Small intestine (tissue), 7 donors: ENCODE results near the gene TIMM44. TPM values are rescaled to one million over a fixed set of nuclear protein-coding genes. Genes with fewer than 3 reads are reported as not detected.
"Not testable (repeated sequence)": the region's sequence is repeated elsewhere in the genome, so short reads cannot be mapped to it uniquely, and the experiment has no call there.

Source experiments
- DNase-seq, 2 donors: peaks; one replicate each; pipeline versions ENCODE4 v3.0.0 to v3.0.0-alpha.2; 2013
- FAIRE-seq: peaks from 2 replicates; lab custom pipeline; 2012; peaks lifted over from hg19 to GRCh38; lab: Jason Lieb, UNC
- H3K27ac ChIP-seq, 3 donors: one replicate each; pipeline ENCODE4 v1.5.1; 2013; ENCODE audit warnings: low read length in 2 of 3, mild to moderate bottlenecking in 2 of 3, control low read depth in 1 of 3, inconsistent platforms in 1 of 3, low read depth in 1 of 3, moderate library complexity in 1 of 3
- H3K27me3 ChIP-seq, 3 donors: one replicate each; pipeline ENCODE4 v1.6.1; 2013; ENCODE audit warnings: low read length in 3 of 3, inconsistent platforms in 1 of 3; ENCODE audit not compliant: control insufficient read depth in 3 of 3, insufficient read depth in 3 of 3
- H3K36me3 ChIP-seq, 3 donors: one replicate each; pipeline ENCODE4 v1.6.1; 2013; ENCODE audit warnings: low read length in 3 of 3, inconsistent platforms in 1 of 3, low read depth in 1 of 3, mild to moderate bottlenecking in 1 of 3, moderate library complexity in 1 of 3; ENCODE audit not compliant: control insufficient read depth in 3 of 3, insufficient read depth in 2 of 3
- H3K4me1 ChIP-seq, 3 donors: one replicate each; pipeline ENCODE4 v1.6.1; 2013; ENCODE audit warnings: low read length in 2 of 3, inconsistent platforms in 1 of 3, low read depth in 1 of 3, mild to moderate bottlenecking in 1 of 3, moderate library complexity in 1 of 3; ENCODE audit not compliant: control insufficient read depth in 3 of 3, insufficient read depth in 2 of 3
- H3K4me3 ChIP-seq, 3 donors: one replicate each; pipeline ENCODE4 v1.5.1; 2013; ENCODE audit warnings: low read length in 3 of 3, control low read depth in 1 of 3, inconsistent platforms in 1 of 3, low read depth in 1 of 3, mild to moderate bottlenecking in 1 of 3, moderate library complexity in 1 of 3
- H3K9me3 ChIP-seq, 2 donors: one replicate each; pipeline ENCODE4 v1.6.1; 2013; ENCODE audit warnings: low read depth in 1 of 2, low read length in 1 of 2; ENCODE audit not compliant: control insufficient read depth in 2 of 2, insufficient read depth in 1 of 2
- WGBS, 3 donors: extraction: QIAGEN DNeasy Blood & Tissue Kit; methylation state at CpG; one replicate each; pipeline ENCODE4 v1.1.7; 2013; 5-methylcytosine and 5-hydroxymethylcytosine counted together
- polyA plus RNA-seq, 4 donors: library from polyadenylated mRNA; stranded (reverse) in 3 of 4; unstranded in 1 of 4; fragments of 200-250 nt in 3 of 4; fragments of 120-200 nt in 1 of 4; gene quantifications; one replicate each; pipeline versions ENCODE4 v1.2.1 to v1.2.3, GENCODE V29; 2013
- donor health status: healthy with polysubstance abuse.
- donor health status: control.
- donor health status: control.
- donor health status: Bipolar disorder and iron deficiency.
- donor health status: healthy.

Gene TIMM44
- polyA plus RNA-seq, 4 donors = 40.2 to 81.4 (median 68.9) TPM

DNA sequence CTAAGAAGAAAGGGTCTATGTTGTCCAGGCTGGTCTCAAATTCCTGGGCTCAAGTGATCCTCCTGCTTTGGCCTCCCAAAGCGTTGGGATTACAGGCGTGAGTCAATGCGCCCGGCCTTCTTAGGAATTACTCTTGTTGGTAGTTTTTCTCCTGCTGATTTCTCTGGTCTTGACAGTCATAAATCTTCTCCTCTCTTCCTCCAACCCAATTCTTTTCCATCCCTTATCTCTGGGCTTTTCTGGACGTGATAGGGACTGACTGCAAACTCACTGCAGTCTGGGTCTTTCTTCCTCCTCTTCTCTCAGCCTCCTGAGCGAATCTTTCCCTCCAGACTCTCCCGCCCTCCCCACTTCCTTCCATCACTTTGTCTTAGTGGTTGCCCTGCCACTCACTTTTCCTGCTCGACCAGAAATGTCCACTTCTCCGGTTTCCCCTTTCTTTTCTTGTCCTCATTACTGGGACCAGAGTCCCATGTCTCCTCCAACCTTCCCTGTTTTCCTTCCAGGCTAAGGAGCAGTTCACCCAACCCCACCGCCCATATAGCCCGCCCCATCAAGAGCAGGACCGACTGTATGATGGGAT lies 21.9 kb upstream of the TIMM44 start:
- Histone ChIP-seq H3K27ac (no peak overlapping the region), H3K9me3 (no peaks in the 10 kb centered on the region), H3K27me3 (no peaks in the 10 kb centered on the region), H3K4me1 (peaks cover 0 to 4% (median 0%) of the 10 kb centered on the region in 3 donors), H3K4me3 (no peak overlapping the region), H3K36me3 (peaks cover 11 to 78% (median 28%) of the 10 kb centered on the region in 3 donors)
- WGBS, 3 donors = 87 to 93% (median 91%) methylated on average over 12 of the region's 12 CpGs
- FAIRE-seq = no peak
- no peak for DNase-seq

DNA sequence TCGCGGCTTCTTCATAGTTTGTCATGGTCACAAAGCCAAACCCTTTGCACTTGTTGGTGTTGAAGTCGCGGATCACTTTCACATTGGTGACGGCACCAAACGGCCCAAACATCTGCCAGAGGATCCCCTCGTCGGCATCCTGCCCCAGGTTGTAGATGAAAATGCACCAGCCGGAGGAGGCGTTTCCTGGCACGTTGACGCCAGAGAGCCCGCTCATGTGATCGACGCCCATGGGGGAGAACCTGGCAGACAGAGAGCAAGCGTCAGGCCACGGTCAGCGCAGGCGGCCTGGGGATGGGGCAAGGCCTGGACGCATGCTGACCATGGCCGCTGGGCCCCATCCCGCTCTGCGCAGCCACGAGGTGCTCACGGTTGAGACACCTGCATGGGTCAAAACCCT lies 20.1 kb upstream of the TIMM44 start:
- FAIRE-seq (no peak), DNase-seq (no peak)
- H3K27me3 ChIP-seq = no peaks in the 10 kb centered on the region
- H3K36me3 ChIP-seq = peaks cover 17 to 72% (median 22%) of the 10 kb centered on the region in 3 donors
- H3K9me3 ChIP-seq = no peaks in the 10 kb centered on the region
- peaks cover 0 to 4% (median 0%) of the 10 kb centered on the region in 3 donors for H3K4me1 ChIP-seq
- no peak overlapping the region for H3K27ac ChIP-seq
- 95 to 97% (median 95%) methylated on average over 25 of the region's 25 CpGs for WGBS, 3 donors
- no peak overlapping the region for H3K4me3 ChIP-seq

DNA sequence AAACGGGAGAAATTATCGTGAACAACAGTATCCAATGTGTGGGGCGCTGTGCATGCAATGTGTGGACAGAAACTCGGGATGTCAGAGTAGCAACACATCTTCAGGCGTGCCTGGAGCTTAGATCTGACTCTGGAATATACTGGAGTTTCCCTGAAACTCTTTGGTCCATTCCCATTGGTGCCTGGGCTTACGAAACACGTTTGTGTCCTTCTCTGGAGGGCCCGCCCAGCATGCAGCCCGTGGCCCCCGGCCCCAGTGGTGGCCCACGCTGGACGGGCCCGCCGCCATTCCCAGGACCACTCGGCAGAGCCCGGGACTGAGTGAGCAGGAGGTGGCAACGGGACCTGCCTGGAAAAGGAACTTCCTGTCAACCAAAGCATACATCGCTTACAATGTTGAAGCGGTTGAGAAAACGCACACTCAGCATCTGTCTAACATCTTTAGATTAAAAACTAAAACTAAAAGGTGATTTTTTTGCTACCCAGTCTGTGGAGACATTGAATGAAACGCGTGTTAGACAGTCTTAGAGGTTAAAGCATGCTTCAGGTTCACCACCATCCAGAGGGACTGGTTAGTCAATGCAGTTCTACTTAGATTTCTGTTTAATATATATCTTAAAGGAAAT lies 19.3 kb upstream of the TIMM44 start:
- H3K27ac ChIP-seq = no peak overlapping the region
- WGBS, 3 donors = 86 to 90% (median 87%) methylated on average over 22 of the region's 22 CpGs
- H3K4me1 ChIP-seq = peaks cover 0 to 4% (median 0%) of the 10 kb centered on the region in 3 donors
- no peaks in the 10 kb centered on the region for H3K27me3 ChIP-seq
- no peaks in the 10 kb centered on the region for H3K9me3 ChIP-seq
- peaks cover 21 to 71% (median 22%) of the 10 kb centered on the region in 3 donors for H3K36me3 ChIP-seq
- FAIRE-seq (no peak), DNase-seq (peak in 1 of 2 donors; percentile 27)
- no peak overlapping the region for H3K4me3 ChIP-seq

DNA sequence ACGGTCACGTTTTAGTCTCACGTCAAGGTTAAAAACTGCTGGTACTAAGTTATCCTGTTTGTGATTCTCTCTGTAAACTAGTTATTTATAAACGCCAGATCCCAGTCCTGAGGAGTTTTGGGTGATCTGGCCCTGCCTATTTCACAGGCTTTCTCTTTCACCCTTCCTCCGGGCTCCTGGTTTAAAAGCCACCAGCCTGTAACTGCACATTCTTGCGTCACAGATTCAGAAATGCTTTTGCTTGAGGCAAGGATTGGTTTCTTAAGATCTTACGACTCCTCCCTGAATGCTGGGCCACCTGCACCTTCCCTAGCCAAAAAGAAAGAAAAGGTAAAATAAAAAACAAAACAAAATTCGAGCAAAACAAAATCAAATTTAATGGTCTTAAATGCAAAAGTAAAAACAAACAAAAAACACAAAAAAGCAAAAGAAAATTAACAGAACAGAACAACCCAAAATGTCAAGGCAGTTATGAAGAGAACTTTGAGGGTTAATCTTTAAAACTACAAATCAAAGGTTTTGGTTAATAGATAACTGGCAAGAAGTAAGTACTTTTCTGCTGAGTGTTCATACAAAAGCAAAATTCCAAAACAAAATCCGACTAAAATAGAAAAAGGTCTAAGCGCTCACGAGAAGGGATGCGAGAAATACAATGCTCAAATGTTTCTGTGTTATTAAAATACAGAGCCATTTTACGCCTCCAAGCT lies 18.6 kb upstream of the TIMM44 start:
- 82 to 83% (median 83%) methylated on average over 13 of the region's 13 CpGs for WGBS, 3 donors
- DNase-seq (peak in 1 of 2 donors; percentile 33), FAIRE-seq (peak; percentile 26)
- no peak overlapping the region for H3K27ac ChIP-seq
- peaks cover 0 to 4% (median 0%) of the 10 kb centered on the region in 3 donors for H3K4me1 ChIP-seq
- no peak overlapping the region for H3K4me3 ChIP-seq
- no peaks in the 10 kb centered on the region for H3K9me3 ChIP-seq
- peaks cover 18 to 70% (median 19%) of the 10 kb centered on the region in 3 donors for H3K36me3 ChIP-seq
- H3K27me3 ChIP-seq = no peaks in the 10 kb centered on the region

DNA sequence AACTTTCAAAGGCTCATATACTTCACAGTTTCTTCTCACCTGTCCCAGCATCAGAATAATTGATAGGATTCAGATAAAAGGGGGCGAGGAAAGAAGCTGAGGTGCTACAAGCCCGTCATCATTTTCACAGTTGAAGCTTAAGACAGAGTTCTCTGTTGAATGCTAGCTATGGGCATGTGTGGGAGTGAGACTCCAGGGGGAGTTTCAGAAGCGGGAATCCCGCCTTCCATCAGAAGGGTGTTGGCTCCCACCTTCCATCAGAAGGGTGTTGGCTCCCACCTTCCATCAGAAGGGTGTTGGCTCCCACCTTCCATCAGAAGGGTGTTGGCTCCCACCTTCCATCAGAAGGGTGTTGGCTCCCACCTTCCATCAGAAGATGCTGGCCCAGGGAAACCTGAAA lies 17.6 kb upstream of the TIMM44 start:
- H3K27me3 ChIP-seq, H3K4me3 ChIP-seq, H3K27ac ChIP-seq, FAIRE-seq, H3K9me3 ChIP-seq, DNase-seq, H3K4me1 ChIP-seq: not testable (repeated sequence)
- peaks cover 10 to 64% (median 16%) of the 10 kb centered on the region in 3 donors for H3K36me3 ChIP-seq
- 91 to 94% (median 94%) methylated on average over 4 of the region's 4 CpGs for WGBS, 3 donors

DNA sequence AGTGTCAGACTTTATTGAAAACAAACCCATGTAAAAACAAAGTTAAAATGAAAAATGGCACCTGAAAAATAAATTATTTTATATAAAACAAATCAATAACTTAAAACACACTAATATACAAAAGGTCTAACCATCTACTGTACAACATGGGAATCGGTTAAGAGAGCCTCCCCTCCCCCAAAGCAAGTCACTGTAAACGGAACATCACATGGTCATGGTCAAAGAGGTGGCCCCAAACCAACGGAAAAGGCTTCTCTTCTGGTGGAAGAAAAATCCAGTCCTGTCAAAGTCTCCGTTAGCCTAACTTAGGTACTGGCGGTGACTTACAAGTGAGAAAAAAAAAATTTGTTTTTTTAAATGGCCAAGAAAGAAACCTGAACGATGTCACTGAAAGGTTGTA lies 15.7 kb upstream of the TIMM44 start:
- DNase-seq (no peak), FAIRE-seq (no peak)
- Histone ChIP-seq H3K27me3 (no peaks in the 10 kb centered on the region), H3K4me1 (peaks cover 0 to 4% (median 0%) of the 10 kb centered on the region in 3 donors), H3K4me3 (no peak overlapping the region), H3K36me3 (peaks cover 4 to 46% (median 10%) of the 10 kb centered on the region in 3 donors), H3K27ac (no peak overlapping the region), H3K9me3 (no peaks in the 10 kb centered on the region)
- WGBS, 3 donors = 62 to 75% (median 65%) methylated on average over 6 of the region's 6 CpGs

DNA sequence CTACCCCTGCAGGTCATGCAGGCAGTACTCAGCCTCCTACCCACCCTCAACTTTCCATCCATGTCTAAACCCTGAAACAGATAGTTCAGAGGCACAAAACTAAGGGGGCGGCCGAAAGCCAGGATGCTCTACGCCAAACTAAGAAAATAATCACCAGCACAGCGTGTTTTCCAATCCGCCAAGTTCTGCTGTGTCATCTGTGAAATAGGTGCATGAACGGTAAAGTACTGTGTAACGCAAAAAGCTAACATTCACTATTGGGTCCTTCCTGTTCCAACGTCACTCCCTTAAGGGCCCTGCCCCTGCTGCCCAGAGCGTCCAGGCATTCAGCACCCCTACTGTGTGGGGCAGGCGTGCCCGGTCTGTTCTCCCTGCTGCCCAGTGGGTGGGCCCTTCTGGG lies 12.2 kb upstream of the TIMM44 start:
- WGBS, 3 donors = 88 to 94% (median 89%) methylated on average over 11 of the region's 11 CpGs
- no peaks in the 10 kb centered on the region for H3K27me3 ChIP-seq
- FAIRE-seq = no peak
- DNase-seq = no peak
- no peak overlapping the region for H3K4me3 ChIP-seq
- peaks cover 0 to 26% (median 9%) of the 10 kb centered on the region in 3 donors for H3K36me3 ChIP-seq
- H3K27ac ChIP-seq = no peak overlapping the region
- no peaks in the 10 kb centered on the region for H3K4me1 ChIP-seq
- no peaks in the 10 kb centered on the region for H3K9me3 ChIP-seq

DNA sequence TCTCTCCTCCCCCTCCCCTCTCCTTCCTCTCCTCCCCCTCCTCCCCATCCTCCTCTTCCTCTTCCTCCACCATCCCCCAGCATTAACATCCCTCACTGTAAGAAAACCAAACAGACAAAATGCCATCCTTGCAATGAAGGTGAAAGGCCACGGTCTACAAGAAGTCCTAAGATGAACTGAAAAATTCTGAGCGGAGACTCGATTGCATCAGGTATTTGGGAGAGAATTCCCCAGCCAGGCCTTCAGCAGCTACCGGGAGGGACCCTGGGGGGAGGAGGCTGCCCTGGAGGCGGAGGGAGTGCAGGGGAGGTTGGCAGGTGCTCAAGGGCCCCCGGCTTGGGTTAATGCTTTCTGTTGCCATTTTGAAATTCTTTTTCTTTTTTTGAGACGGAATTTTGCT lies 10.1 kb upstream of the TIMM44 start:
- Histone ChIP-seq H3K4me1 (no peaks in the 10 kb centered on the region), H3K9me3 (no peaks in the 10 kb centered on the region), H3K36me3 (peaks cover 0 to 16% (median 4%) of the 10 kb centered on the region in 3 donors), H3K4me3 (no peak overlapping the region), H3K27ac (no peak overlapping the region), H3K27me3 (no peaks in the 10 kb centered on the region)
- FAIRE-seq = no peak
- WGBS, 3 donors = 82 to 86% (median 85%) methylated on average over 7 of the region's 7 CpGs
- no peak for DNase-seq
